HG03045 (cell line): Measurements from ENCODE around the gene TRIM61.
"Not testable (repeated sequence)": the region's sequence is repeated elsewhere in the genome, so short reads cannot be mapped to it uniquely, and the experiment has no call there.

Experiments
- ATAC-seq: cut with Tn5 transposase; IDR thresholded peaks from one replicate; pipeline ENCODE4 v1.9.1; 2021; ENCODE audit warnings: mild to moderate bottlenecking, moderate library complexity; ENCODE audit not compliant: unreplicated experiment

Gene TRIM61

GRCh38 chr4:164959421-164959820 is 18.0 kb downstream of the TRIM61 start:
- not testable (repeated sequence) for ATAC-seq

- peak; percentile 100 for ATAC-seq
Measured at GRCh38 chr4:164956766-164957643, 20.5 kb downstream of the TRIM61 start.

GRCh38 chr4:164955107-164955805 is 22.2 kb downstream of the TRIM61 start:
- no peak for ATAC-seq

- no peak for ATAC-seq
Measured at GRCh38 chr4:164952551-164952950, 24.9 kb downstream of the TRIM61 start.

GRCh38 chr4:164949448-164950143 is 27.9 kb downstream of the TRIM61 start:
- ATAC-seq = peak; percentile 49

- ATAC-seq = no peak
Measured at GRCh38 chr4:164948975-164949374, 28.5 kb downstream of the TRIM61 start.

GRCh38 chr4:164948006-164948405 is 29.5 kb downstream of the TRIM61 start:
- not testable (repeated sequence) for ATAC-seq

GRCh38 chr4:164946810-164947209 is 30.6 kb downstream of the TRIM61 start:
- ATAC-seq = no peak

GRCh38 chr4:164945146-164945545 is 32.3 kb downstream of the TRIM61 start:
- no peak for ATAC-seq

- no peak for ATAC-seq
Measured at GRCh38 chr4:164943192-164943591, 34.3 kb downstream of the TRIM61 start.

- peak; percentile 46 for ATAC-seq
Measured at GRCh38 chr4:164937576-164938270, 39.7 kb downstream of the TRIM61 start.

GRCh38 chr4:164935865-164936606 is 41.4 kb downstream of the TRIM61 start:
- peak; percentile 56 for ATAC-seq

GRCh38 chr4:164935363-164935762 is 42.1 kb downstream of the TRIM61 start:
- peak; percentile 57 for ATAC-seq

GRCh38 chr4:164933244-164933643 is 44.2 kb downstream of the TRIM61 start:
- ATAC-seq = no peak

- no peak for ATAC-seq
Measured at GRCh38 chr4:164931551-164932324, 45.7 kb downstream of the TRIM61 start.

GRCh38 chr4:164930647-164931046 is 46.8 kb downstream of the TRIM61 start:
- ATAC-seq = no peak

- ATAC-seq = not testable (repeated sequence)
Measured at GRCh38 chr4:164927101-164927500, 50.4 kb downstream of the TRIM61 start.

GRCh38 chr4:164926301-164926700 is 51.2 kb downstream of the TRIM61 start:
- ATAC-seq = no peak

- no peak for ATAC-seq
Measured at GRCh38 chr4:164924670-164925238, 52.7 kb downstream of the TRIM61 start.
